ENCODE data around the gene ST8SIA6. TPM values are rescaled to one million over a fixed set of nuclear protein-coding genes. Genes with fewer than 3 reads are reported as not detected.

ST8SIA6 gene
- total RNA-seq, 1 experiment from 2014 or later: not detected

DNA sequence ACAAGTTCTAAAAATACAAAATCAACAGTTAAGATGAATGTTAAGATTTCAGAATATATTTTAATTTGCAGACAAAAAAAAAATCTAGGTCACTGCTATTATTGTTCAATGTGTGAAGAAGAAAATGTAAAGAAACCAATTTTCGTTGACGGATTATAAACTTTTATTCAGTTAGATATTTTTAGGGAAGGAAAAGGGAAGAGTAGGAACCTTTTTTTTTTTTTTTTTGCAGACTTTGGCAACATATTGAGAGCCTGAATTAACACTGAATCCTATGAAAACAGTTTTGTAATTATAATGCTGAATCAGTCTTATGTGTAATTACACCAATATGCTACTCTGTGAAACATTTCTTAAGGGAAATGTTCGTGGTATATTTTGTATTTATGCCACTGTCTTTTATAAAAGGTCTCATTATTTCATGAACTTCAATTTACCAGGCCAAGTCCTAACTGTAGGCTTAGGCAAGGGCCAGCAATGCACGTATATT lies 106.3 kb downstream of the ST8SIA6 start:
- BruUV-seq (replicated peaks): no TSS peak
- Histone ChIP-seq H3K4me2 (ENCODE audit: low read length) (peak overlapping the region; percentile 69), H3F3A (ENCODE audit: low read length, unreplicated experiment) (peaks cover 6% of the 10 kb centered on the region), H3K36me3 (ENCODE audit: low read depth, low read length) (no peaks in the 10 kb centered on the region), H3K9ac (ENCODE audit: low read length) (no peak overlapping the region), H3K27me3 (ENCODE audit: low read length) (no peaks in the 10 kb centered on the region), H4K20me1 (ENCODE audit: low read length) (no peaks in the 10 kb centered on the region), H3K9me2 (replicated peaks; ENCODE audit: low read length) (no peaks in the 10 kb centered on the region), H3K79me2 (ENCODE audit: low read length) (no peaks in the 10 kb centered on the region), H2AFZ (ENCODE audit: low read length) (peak overlapping the region; percentile 69; the same call in 1 of the 2 replicates), H3K4me3 (ENCODE audit: low read length) (peak overlapping the region; percentile 24; the same call in 1 of the 2 replicates), H3K27ac (ENCODE audit: low read length) (peak overlapping the region; percentile 88), H3K4me1 (ENCODE audit: insufficient read depth, low read length) (peaks cover 31% of the 10 kb centered on the region), H3K9me3 (ENCODE audit: low read length) (no peaks in the 10 kb centered on the region)
- no peak for TF ChIP-seq EZH2phosphoT487 (IDR thresholded peaks at IDR 0.05; ENCODE audit: borderline replicate concordance, low read length)
- TF ChIP-seq, protein P1, sequence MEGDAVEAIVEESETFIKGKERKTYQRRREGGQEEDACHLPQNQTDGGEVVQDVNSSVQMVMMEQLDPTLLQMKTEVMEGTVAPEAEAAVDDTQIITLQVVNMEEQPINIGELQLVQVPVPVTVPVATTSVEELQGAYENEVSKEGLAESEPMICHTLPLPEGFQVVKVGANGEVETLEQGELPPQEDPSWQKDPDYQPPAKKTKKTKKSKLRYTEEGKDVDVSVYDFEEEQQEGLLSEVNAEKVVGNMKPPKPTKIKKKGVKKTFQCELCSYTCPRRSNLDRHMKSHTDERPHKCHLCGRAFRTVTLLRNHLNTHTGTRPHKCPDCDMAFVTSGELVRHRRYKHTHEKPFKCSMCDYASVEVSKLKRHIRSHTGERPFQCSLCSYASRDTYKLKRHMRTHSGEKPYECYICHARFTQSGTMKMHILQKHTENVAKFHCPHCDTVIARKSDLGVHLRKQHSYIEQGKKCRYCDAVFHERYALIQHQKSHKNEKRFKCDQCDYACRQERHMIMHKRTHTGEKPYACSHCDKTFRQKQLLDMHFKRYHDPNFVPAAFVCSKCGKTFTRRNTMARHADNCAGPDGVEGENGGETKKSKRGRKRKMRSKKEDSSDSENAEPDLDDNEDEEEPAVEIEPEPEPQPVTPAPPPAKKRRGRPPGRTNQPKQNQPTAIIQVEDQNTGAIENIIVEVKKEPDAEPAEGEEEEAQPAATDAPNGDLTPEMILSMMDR (conservative IDR thresholded peaks at IDR 0.05; ENCODE audit: low read depth, low read length): no peak
- TF ChIP-seq EZH2 (IDR thresholded peaks at IDR 0.05; ENCODE audit: low read length, unreplicated experiment): no peak
- intact Hi-C loops (cut with micrococcal nuclease): no loop called here
- CTCF ChIA-PET: interaction anchor here (0.5 kb wide), 1 partner anchor 106 kb away, joined by 3 read pairs; no protein-coding TSS in a partner anchor
- no peak for ATAC-seq
- POLR2A ChIA-PET (ENCODE audit: unreplicated experiment): no interaction called here
- no peak for DNase-seq

DNA sequence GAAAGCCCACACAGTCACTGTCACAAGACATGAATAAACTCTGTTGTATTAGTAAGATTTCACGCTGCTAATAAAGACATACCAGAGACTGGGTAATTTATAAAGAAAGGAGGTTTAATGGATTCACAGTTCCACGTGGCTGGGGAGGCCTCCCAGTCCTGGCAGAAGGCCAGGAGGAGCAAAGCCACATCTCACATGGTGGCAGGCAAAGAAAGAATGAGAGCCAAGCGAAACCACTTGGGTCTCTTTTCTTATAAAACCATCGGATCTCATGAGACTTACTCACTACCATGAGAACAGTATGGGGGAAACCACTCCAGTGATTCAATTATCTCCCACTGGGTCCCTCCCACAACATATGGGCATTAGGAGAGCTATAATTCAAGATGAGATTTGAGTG lies 110.2 kb downstream of the ST8SIA6 start:
- DNase-seq: no peak
- H3K9me3 ChIP-seq (ENCODE audit: low read length): no peaks in the 10 kb centered on the region
- H3K9me2 ChIP-seq (replicated peaks; ENCODE audit: low read length): no peaks in the 10 kb centered on the region
- no peak overlapping the region for H2AFZ ChIP-seq (ENCODE audit: low read length)
- H3K79me2 ChIP-seq (ENCODE audit: low read length): no peaks in the 10 kb centered on the region
- intact Hi-C loops (cut with micrococcal nuclease): no loop called here
- POLR2A ChIA-PET (ENCODE audit: unreplicated experiment): no interaction called here
- H3F3A ChIP-seq (ENCODE audit: low read length, unreplicated experiment): peaks cover 3% of the 10 kb centered on the region
- no peaks in the 10 kb centered on the region for H3K27me3 ChIP-seq (ENCODE audit: low read length)
- no peaks in the 10 kb centered on the region for H4K20me1 ChIP-seq (ENCODE audit: low read length)
- no TSS peak for BruUV-seq (replicated peaks)
- H3K36me3 ChIP-seq (ENCODE audit: low read depth, low read length): no peaks in the 10 kb centered on the region
- no peak for ATAC-seq
- peaks cover 10% of the 10 kb centered on the region for H3K4me1 ChIP-seq (ENCODE audit: insufficient read depth, low read length)
- no peak overlapping the region for H3K9ac ChIP-seq (ENCODE audit: low read length)
- CTCF ChIA-PET: no interaction called here
- no peak overlapping the region for H3K4me2 ChIP-seq (ENCODE audit: low read length)
- TF ChIP-seq, protein P1 (conservative IDR thresholded peaks at IDR 0.05; ENCODE audit: low read depth, low read length): no peak
- TF ChIP-seq EZH2 (IDR thresholded peaks at IDR 0.05; ENCODE audit: low read length, unreplicated experiment) (no peak), EZH2phosphoT487 (IDR thresholded peaks at IDR 0.05; ENCODE audit: borderline replicate concordance, low read length) (no peak)
- H3K4me3 ChIP-seq (ENCODE audit: low read length): no peak overlapping the region
- no peak overlapping the region for H3K27ac ChIP-seq (ENCODE audit: low read length)

DNA sequence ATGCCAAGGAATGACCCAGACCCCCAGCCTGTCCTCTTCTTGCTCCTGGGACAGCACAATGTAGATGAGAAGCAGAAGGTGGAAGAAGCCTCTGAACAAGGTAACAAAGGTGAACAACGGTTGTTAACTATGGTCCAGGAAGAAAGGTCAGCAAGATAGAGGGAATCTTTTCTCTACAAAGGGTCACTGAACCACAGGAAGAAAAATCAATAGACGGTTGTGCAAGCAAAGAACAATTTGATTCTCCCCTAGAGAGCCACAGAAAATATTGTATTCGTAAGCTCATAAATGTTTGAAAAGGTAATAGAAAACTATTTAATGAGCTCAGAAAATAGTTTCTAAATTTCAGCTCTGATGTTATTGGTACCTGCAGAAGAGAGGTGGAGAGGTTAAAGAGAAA lies 111.3 kb downstream of the ST8SIA6 start:
- ChIA-PET POLR2A (ENCODE audit: unreplicated experiment) (no interaction called here), CTCF (no interaction called here)
- peaks cover 2% of the 10 kb centered on the region; the same call in 1 of the 2 replicates for H3K4me1 ChIP-seq (ENCODE audit: insufficient read depth, low read length)
- H3K27ac ChIP-seq (ENCODE audit: low read length): no peak overlapping the region
- ATAC-seq (no peak), DNase-seq (no peak)
- H3K36me3 ChIP-seq (ENCODE audit: low read depth, low read length): no peaks in the 10 kb centered on the region
- intact Hi-C loops (cut with micrococcal nuclease): no loop called here
- no peak overlapping the region for H3K9ac ChIP-seq (ENCODE audit: low read length)
- no peak overlapping the region for H3K4me2 ChIP-seq (ENCODE audit: low read length)
- H3K4me3 ChIP-seq (ENCODE audit: low read length): no peak overlapping the region
- BruUV-seq (replicated peaks): no TSS peak
- H3K9me3 ChIP-seq (ENCODE audit: low read length): no peaks in the 10 kb centered on the region
- H3K27me3 ChIP-seq (ENCODE audit: low read length): no peaks in the 10 kb centered on the region
- no peak overlapping the region for H2AFZ ChIP-seq (ENCODE audit: low read length)
- H3K9me2 ChIP-seq (replicated peaks; ENCODE audit: low read length): no peaks in the 10 kb centered on the region
- TF ChIP-seq EZH2 (IDR thresholded peaks at IDR 0.05; ENCODE audit: low read length, unreplicated experiment) (no peak), EZH2phosphoT487 (IDR thresholded peaks at IDR 0.05; ENCODE audit: borderline replicate concordance, low read length) (no peak)
- TF ChIP-seq, protein P1 (conservative IDR thresholded peaks at IDR 0.05; ENCODE audit: low read depth, low read length): no peak
- no peaks in the 10 kb centered on the region for H3F3A ChIP-seq (ENCODE audit: low read length, unreplicated experiment)
- H3K79me2 ChIP-seq (ENCODE audit: low read length): no peaks in the 10 kb centered on the region
- no peaks in the 10 kb centered on the region for H4K20me1 ChIP-seq (ENCODE audit: low read length)
